DND-41 (cell line): ENCODE results near the gene RACGAP1.

Experiments used
- ATAC-seq: fragments of 200-7000 bp; cut with Tn5 transposase; 3 replicates; pipeline ENCODE4 v1.9.1; 2021; ENCODE audit warnings: low read depth; ENCODE audit not compliant: insufficient read depth
- DNase-seq: peaks from one replicate; pipeline ENCODE4 v3.0.0-alpha.2; 2020
- H2AFZ ChIP-seq: 2 replicates; pipeline ENCODE4 v1.6.0; 2012; ENCODE audit warnings: low read depth, low read length
- H3K27ac ChIP-seq: 2 replicates; pipeline ENCODE4 v1.5.1; 2012; ENCODE audit warnings: low read length, inconsistent platforms
- H3K27me3 ChIP-seq: fragments of 200-600 bp; sonication (generic); 2 replicates; pipeline ENCODE4 v1.6.0; 2012; ENCODE audit warnings: low read length, mild to moderate bottlenecking, inconsistent platforms; ENCODE audit not compliant: insufficient read depth, poor library complexity
- H3K36me3 ChIP-seq: 2 replicates; pipeline ENCODE4 v1.5.1; 2012; ENCODE audit warnings: low read length, inconsistent platforms; ENCODE audit not compliant: insufficient read depth
- H3K4me1 ChIP-seq: 2 replicates; pipeline ENCODE4 v1.5.1; 2012; ENCODE audit warnings: mild to moderate bottlenecking, low read length; ENCODE audit not compliant: insufficient read depth
- H3K4me2 ChIP-seq: 2 replicates; pipeline ENCODE4 v1.6.0; 2012; ENCODE audit warnings: mild to moderate bottlenecking, moderate library complexity, low read length, inconsistent platforms; ENCODE audit not compliant: insufficient read depth
- H3K4me3 ChIP-seq, 2 experiments: fragments of 200-600 bp in 1 of 2; shearing (Covaris generic) in 1 of 2; 2 replicates each; pipeline ENCODE4 v1.5.1; 2012 to 2016; ENCODE audit warnings: inconsistent platforms in 2 of 2, low read length in 2 of 2, mild to moderate bottlenecking in 2 of 2, low read depth in 1 of 2, moderate library complexity in 1 of 2
- H3K79me2 ChIP-seq: 2 replicates; pipeline ENCODE4 v1.6.0; 2012; ENCODE audit warnings: low read length, inconsistent platforms; ENCODE audit not compliant: insufficient read depth
- H3K9ac ChIP-seq: 2 replicates; pipeline ENCODE4 v1.6.0; 2012; ENCODE audit warnings: low read depth, mild to moderate bottlenecking, inconsistent platforms, low read length, moderate library complexity
- H3K9me3 ChIP-seq: 2 replicates; pipeline ENCODE4 v1.5.1; 2012; ENCODE audit warnings: low read length, moderate library complexity, mild to moderate bottlenecking, inconsistent platforms; ENCODE audit not compliant: insufficient read depth, severe bottlenecking
- H4K20me1 ChIP-seq: 2 replicates; pipeline ENCODE4 v1.6.0; 2012; ENCODE audit warnings: low read length; ENCODE audit not compliant: insufficient read depth
- CTCF ChIP-seq: IDR thresholded peaks from 2 replicates; pipeline ENCODE4 v1.5.1; 2012; ENCODE audit warnings: borderline replicate concordance, low read length, moderate library complexity, mild to moderate bottlenecking; ENCODE audit not compliant: poor library complexity, severe bottlenecking; ENCODE audit errors: extremely low read depth
- EZH2 ChIP-seq: IDR thresholded peaks from 3 replicates; pipeline ENCODE4 v1.6.1; 2012; ENCODE audit warnings: borderline replicate concordance, low read depth, mild to moderate bottlenecking, moderate library complexity, low read length, inconsistent platforms; ENCODE audit not compliant: severe bottlenecking

RACGAP1 gene

GRCh38 chr12:50043854-50044253 lies 18.6 kb upstream of the RACGAP1 start:
- Histone ChIP-seq H3K4me2 (no peak overlapping the region), H3K9me3 (no peaks in the 10 kb centered on the region), H3K4me1 (no peaks in the 10 kb centered on the region), H3K9ac (no peak overlapping the region), H3K4me3 (no peak overlapping the region), H3K27ac (no peak overlapping the region), H2AFZ (no peak overlapping the region), H3K36me3 (no peaks in the 10 kb centered on the region), H3K27me3 (peaks cover 4% of the 10 kb centered on the region), H3K79me2 (no peaks in the 10 kb centered on the region), H4K20me1 (no peaks in the 10 kb centered on the region)
- DNase-seq (no peak), ATAC-seq (no peak)
- TF ChIP-seq CTCF = no peak
- TF ChIP-seq EZH2 = no peak

- H3K9me3 ChIP-seq = no peaks in the 10 kb centered on the region
- H3K27ac ChIP-seq = no peak overlapping the region
- no peaks in the 10 kb centered on the region for H3K79me2 ChIP-seq
- no peak overlapping the region for H3K9ac ChIP-seq
- no peak overlapping the region for H3K4me2 ChIP-seq
- ATAC-seq (no peak), DNase-seq (no peak)
- H4K20me1 ChIP-seq = no peaks in the 10 kb centered on the region
- TF ChIP-seq CTCF = no peak
- no peak for TF ChIP-seq EZH2
- no peaks in the 10 kb centered on the region for H3K36me3 ChIP-seq
- no peak overlapping the region for H2AFZ ChIP-seq
- H3K4me3 ChIP-seq = no peak overlapping the region
- peaks cover 4% of the 10 kb centered on the region for H3K27me3 ChIP-seq
- no peaks in the 10 kb centered on the region for H3K4me1 ChIP-seq
Observed at GRCh38 chr12:50043308-50043707, 18.0 kb upstream of the RACGAP1 start.

GRCh38 chr12:50042693-50043092 lies 17.4 kb upstream of the RACGAP1 start:
- Histone ChIP-seq H3K4me1 (no peaks in the 10 kb centered on the region), H3K4me2 (no peak overlapping the region), H2AFZ (no peak overlapping the region), H3K27ac (no peak overlapping the region), H4K20me1 (no peaks in the 10 kb centered on the region), H3K79me2 (no peaks in the 10 kb centered on the region), H3K9ac (no peak overlapping the region), H3K4me3 (no peak overlapping the region), H3K27me3 (peaks cover 4% of the 10 kb centered on the region), H3K36me3 (no peaks in the 10 kb centered on the region), H3K9me3 (no peaks in the 10 kb centered on the region)
- no peak for TF ChIP-seq CTCF
- DNase-seq (no peak), ATAC-seq (no peak)

- DNase-seq (no peak), ATAC-seq (no peak)
- no peak overlapping the region for H3K4me2 ChIP-seq
- no peaks in the 10 kb centered on the region for H3K9me3 ChIP-seq
- no peak overlapping the region for H3K9ac ChIP-seq
- H3K27me3 ChIP-seq = peaks cover 4% of the 10 kb centered on the region
- H3K36me3 ChIP-seq = no peaks in the 10 kb centered on the region
- no peak overlapping the region for H3K27ac ChIP-seq
- no peaks in the 10 kb centered on the region for H4K20me1 ChIP-seq
- no peak overlapping the region for H2AFZ ChIP-seq
- H3K4me1 ChIP-seq = no peaks in the 10 kb centered on the region
- H3K79me2 ChIP-seq = no peaks in the 10 kb centered on the region
- no peak overlapping the region for H3K4me3 ChIP-seq
- TF ChIP-seq EZH2 = no peak
- TF ChIP-seq CTCF = no peak
Observed at GRCh38 chr12:50041962-50042361, 16.7 kb upstream of the RACGAP1 start.
